A549 treated with CORT108297 at 1 μM for 4 hours (cell line): ENCODE results near the gene TACSTD2. TPM values are rescaled to one million over a fixed set of nuclear protein-coding genes. Genes with fewer than 3 reads are reported as not detected.

Experiments
- total RNA-seq: library from RNA; stranded (reverse); fragments of 200-300 nt; extraction: Qiagen RNA extraction; gene quantifications from 5 replicates; pipeline ENCODE4 v1.2.3, GENCODE V29; 2022

The TACSTD2 gene, protein sequence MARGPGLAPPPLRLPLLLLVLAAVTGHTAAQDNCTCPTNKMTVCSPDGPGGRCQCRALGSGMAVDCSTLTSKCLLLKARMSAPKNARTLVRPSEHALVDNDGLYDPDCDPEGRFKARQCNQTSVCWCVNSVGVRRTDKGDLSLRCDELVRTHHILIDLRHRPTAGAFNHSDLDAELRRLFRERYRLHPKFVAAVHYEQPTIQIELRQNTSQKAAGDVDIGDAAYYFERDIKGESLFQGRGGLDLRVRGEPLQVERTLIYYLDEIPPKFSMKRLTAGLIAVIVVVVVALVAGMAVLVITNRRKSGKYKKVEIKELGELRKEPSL
- total RNA-seq: not detected in 5 replicates

DNA sequence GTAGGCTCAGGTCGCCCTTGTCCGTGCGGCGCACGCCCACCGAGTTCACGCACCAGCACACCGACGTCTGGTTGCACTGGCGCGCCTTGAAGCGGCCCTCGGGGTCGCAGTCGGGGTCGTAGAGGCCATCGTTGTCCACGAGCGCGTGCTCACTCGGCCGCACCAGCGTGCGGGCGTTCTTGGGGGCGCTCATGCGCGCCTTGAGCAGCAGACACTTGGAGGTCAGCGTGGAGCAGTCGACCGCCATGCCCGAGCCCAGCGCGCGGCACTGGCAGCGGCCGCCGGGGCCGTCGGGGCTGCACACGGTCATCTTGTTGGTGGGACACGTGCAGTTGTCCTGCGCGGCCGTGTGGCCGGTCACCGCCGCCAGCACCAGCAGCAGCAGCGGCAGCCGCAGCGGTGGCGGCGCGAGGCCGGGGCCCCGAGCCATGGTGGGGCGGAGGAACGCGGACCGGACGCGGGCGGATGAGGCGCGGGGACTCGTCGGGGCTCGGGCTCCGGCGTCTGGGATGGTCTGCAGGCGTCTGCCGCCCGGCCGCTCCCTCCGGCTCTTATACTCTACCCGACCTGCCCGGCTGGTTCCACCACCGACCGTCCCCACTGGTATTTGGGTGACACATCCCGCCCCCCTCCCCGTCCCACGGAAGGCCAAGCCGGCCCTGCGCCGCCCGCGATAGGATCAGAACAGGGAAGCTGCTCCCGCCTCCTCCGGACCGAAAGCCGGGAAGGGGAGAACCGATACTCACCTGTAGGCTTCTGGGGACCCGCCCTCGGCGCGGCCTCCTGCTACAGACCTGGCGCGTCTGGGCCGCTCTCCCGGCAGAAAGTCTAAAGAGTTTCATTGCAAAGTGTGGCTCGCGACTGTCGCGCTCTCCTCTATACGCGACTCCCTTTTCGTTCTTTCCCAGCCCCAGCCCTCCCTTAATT, at the start of gene TACSTD2:
Gene TACSTD2 (minus strand): TSS at position 526 of the 927 bp plus-strand sequence. CDS start 96 bp downstream, at position 430.

DNA sequence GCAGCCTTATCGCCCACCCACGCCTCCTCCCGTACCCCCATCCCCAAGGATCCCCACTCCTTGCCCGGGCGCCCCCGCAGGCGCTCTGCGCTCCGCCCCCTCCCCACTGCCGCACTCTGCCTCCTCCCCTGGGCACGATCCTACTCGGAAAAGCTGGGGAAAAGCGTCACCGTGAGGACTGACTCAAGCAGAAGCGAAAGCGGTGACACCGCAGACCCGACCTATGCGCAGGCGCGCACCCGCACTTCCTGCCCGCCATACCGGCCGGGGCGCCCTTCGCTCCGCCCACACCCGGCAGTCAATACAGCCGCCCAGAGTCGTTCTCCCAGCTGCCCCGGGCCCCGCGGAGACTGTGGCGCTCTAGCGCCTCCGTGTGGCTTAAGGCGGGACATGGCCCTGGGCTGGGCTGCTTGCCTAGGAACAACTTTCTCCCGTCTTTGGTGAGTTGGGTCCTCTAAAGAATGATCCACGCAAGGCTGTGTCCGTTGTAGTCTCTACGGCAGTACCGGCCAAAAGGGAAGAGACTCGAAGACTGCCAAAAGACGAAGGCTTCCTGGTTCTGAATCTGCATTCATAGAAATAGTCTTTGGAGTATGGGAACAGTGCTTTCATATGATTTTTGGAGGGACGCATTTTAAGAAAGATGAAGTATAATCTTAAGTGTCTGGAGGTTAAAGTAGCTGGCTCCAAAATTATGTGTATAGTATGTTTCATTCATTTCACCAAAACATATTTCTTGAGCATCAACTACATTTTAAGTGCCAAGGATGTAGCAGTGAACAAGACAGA, 30.3 kb downstream of the TACSTD2 start, which contains the start of gene OMA1:
Gene OMA1 (minus strand): TSS at position 207 of the 789 bp plus-strand sequence. CDS start 7,432 bp downstream, outside the sequence.

Other genes starting within 250 kb of the TACSTD2 start
- 4.7 to 6.3 TPM (median 5.7 TPM) in 5 replicates for gene OMA1, start 30.5 kb downstream of the TACSTD2 start, total RNA-seq
- 4.4 to 6.2 TPM (median 5.1 TPM) in 5 replicates for gene MYSM1, start 122.8 kb upstream of the TACSTD2 start, total RNA-seq
- gene JUN, start 206.8 kb upstream of the TACSTD2 start, total RNA-seq: 32.0 to 45.8 TPM (median 40.9 TPM) in 5 replicates